Mucosa of gallbladder (tissue), 1 donor: Measurements from ENCODE around the gene RTEL1. TPM values are rescaled to one million over a fixed set of nuclear protein-coding genes. Genes with fewer than 3 reads are reported as not detected.
"Not testable (repeated sequence)": the region's sequence is repeated elsewhere in the genome, so short reads cannot be mapped to it uniquely, and the experiment has no call there.

Experiments used
- DNase-seq: peaks from one replicate; pipeline ENCODE4 v3.0.0-alpha.2; 2020; ENCODE audit warnings: low spot score
- total RNA-seq: library from RNA; stranded (reverse); gene quantifications from one replicate; pipeline ENCODE4 v1.2.1, GENCODE V29; 2021
- donor health status: DM: no; HTN: no; CAD: no.

Gene RTEL1
- total RNA-seq, 1 donor from 2014 or later, result 30.2 TPM

DNA sequence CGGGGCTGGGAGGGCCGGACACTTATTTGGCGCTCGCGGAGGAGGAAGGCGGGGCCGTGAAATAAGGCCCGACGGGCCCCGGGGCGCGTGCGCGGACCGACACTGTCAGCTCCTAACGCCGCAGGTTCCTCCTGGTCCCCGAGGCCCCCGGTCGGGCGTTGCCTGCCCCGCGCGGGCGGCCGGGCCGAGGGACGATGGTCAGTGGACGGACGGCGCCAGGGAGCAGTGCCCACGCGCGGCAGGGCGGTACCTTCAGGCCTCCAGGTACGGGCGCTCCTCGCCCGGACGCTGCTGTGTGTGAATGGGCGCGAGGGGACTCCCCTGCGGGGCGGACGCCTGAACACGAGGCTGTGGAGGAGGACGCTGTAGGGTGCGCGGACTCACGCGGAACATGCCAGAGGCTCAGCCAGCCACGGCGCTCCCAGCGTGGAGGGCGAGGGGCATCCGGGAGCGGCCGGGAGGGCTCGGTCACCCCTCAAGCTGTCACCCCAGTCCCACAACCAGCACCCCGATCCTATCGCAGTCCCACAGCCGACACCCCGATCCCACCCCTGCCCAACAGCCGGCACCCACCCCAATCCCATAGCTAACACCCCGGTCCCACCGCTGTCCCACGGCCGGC lies 30.9 kb upstream of the RTEL1 start:
- DNase-seq, result peak; percentile 95

DNA sequence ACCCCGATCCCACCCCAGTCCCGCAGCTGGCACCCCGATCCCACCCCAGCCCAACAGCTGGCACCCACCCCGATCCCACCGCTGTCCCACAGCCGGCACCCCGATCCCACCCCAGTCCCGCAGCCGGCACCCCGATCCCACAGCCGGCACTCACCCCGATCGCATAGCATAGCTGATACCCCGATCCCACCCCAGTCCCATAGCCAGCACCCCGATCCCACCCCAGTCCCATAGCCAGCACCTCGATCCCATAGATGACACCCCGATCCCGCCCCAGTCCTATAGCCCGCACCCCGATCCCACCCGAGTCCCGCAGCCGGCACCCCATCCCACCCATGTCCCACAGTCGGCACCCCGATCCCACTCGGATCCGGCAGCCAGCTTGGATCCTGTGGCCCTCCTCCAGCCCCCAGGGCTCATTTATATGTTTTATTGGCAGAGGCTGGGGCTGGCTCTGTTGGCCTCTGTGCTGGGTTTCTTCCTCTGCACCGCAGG lies 30.3 kb upstream of the RTEL1 start:
- no peak for DNase-seq

DNA sequence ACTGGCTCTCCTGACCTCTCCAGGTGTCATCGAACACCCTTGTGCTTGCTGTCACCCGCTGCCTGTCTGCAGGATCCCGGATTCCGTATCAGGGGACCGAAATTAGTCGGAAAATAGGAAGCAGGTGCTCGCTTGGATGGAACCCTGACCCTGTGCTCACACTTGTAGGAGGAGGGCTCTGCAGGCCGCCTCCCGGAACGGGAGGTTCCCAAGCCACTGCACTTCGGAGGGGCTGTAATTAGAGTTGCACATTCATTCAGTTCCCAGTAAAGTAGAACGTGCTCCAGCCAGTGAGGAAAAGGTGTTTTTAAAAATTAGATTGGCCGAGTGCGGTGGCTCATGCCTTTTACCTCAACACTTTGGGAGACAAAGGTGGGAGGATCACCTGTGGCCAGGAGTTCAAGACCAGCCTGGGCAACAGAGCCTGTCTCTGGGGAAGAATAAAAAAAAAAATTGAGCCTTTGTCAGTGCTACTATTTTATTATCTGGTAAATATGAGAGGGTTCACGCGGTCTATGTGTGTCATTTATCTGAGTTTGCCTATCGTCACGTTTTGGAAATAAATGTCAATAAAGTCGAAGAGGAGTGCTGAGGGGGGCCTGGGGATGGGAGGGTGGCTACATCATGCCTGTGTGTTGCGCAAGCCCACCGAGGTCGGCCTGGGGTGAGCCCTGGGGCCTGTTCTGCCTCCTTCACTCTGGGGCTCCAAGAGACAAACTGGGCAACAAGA lies 29.7 kb upstream of the RTEL1 start:
- no peak for DNase-seq

DNA sequence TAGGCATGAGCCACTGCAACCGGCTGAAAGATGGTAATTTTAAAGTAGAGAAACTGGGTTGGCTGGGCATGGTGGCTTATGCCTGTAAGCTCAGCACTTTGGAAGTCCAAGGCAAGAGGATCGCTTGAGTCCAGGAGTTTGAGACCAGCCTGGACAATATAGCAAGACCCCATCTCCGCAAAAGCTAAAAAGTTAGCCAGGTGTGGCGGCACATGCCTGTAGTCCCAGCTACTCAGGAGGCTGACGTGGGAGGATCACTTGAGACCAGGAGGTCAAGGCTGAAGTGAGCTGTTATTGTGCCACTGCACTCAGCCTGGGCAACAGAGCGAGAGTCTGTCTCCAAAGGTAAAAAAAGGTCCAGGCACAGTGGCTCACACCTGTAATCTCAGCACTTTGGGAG lies 27.2 kb upstream of the RTEL1 start:
- DNase-seq, result not testable (repeated sequence)

DNA sequence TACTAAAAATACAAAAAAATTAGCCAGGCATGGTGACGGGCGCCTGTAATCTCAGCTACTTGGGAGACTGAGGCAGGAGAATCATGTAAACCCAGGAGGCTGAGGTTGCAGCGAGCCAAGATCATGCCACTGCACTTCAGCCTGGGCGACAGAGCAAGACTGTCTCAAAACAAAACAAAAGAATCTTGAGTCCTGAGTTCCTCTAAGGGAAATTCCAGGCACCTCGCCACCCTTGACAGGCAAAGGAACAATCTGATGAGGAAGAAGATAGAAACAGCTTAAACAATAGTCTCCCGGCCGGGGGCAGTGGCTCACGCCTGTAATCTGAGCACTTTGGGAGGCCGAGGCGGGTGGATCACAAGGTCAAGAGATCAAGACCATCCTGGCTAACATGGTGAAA lies 26.7 kb upstream of the RTEL1 start:
- DNase-seq, result not testable (repeated sequence)

DNA sequence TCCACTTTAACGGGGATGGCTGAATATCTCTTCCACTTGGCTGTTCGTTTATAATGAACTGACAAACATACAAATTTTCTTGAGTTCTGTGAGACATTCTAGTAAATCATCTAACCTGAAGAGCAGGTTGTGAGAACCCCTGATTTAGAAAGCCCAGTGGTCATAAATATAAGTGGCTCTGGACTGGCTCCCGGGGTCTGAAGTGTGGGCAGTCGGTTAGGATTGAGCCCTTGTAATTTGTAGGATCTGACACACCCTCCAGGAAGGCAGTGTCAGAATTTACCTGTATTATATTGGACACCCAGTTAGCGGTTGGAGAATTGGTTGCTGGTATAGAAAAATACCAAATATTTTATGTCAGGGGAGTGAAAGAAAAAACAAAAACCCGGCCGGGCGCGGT lies 24.4 kb upstream of the RTEL1 start:
- DNase-seq, result no peak

DNA sequence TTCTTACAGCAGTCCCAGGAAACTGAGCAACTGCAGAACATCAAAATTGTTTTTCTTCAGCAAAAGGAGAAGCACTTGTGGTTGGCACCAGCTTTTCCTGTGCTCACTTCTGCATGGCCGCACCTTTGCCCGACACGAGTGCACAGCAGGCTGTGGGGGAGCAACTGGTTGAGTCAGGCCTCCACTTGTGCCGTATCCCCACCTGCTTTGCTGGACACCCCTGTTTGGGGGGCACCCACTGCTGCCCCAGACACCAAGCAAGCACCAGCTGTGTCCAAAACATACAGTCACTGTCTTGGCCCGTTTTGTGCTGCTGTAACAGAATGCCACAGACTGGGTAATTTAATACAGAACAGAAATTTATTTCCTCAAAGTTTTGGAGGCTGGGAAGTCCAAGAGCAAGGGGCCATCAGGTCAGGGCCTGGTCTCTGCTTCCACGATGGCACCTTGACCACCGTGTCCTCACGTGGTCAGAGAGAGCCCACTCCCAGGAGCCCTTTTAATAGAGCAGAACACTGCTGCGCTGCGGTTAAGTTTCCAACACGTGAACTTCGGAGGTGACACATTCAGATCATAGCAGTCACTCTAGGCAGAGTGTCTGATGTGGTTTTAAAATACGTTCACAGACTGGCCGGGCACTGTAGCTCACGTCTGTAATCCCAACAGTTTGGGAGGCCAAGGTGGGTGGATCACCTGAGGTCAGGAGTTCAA lies 22.5 kb upstream of the RTEL1 start:
- no peak for DNase-seq

DNA sequence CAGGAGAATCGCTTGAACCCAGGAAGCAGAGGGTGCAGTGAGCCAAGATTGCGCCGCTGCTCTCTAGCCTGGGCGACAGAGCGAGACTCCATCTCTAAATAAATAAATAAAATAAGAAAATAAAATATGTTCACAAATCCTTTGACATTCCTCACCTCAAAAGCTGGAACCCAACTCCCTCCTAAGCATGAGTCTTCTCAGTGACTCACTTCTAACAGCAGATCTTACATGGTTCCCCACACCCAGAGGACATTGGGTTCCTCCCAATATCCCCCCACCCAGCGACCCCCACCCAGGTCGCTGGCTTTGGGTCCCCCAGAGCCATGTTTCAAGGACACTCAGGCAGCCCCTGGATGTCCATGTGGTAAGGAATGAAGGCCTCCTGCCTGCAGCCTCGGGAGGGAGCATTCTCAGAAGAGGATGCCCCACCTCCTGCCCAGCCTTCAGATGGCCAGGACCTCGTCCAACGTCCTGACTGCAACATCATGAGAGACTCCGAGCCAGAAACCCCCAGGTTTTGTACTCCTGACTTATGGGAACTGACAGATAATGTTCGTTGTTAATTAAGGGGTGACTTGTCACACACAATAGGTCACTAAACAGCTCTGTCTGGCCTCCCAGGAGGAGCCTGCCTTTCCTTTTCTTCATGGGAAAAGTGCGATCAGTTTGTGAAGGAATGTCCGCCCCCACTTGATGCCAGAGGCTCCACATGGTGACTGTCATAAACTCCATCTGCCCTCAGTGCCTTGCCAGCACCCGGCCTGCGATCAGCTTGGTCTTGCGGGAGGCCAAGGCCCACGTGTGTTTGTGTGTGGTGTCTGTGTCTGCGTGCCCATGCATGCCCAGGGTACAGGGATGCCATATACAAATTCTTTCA lies 21.1 kb upstream of the RTEL1 start:
- DNase-seq, result no peak

DNA sequence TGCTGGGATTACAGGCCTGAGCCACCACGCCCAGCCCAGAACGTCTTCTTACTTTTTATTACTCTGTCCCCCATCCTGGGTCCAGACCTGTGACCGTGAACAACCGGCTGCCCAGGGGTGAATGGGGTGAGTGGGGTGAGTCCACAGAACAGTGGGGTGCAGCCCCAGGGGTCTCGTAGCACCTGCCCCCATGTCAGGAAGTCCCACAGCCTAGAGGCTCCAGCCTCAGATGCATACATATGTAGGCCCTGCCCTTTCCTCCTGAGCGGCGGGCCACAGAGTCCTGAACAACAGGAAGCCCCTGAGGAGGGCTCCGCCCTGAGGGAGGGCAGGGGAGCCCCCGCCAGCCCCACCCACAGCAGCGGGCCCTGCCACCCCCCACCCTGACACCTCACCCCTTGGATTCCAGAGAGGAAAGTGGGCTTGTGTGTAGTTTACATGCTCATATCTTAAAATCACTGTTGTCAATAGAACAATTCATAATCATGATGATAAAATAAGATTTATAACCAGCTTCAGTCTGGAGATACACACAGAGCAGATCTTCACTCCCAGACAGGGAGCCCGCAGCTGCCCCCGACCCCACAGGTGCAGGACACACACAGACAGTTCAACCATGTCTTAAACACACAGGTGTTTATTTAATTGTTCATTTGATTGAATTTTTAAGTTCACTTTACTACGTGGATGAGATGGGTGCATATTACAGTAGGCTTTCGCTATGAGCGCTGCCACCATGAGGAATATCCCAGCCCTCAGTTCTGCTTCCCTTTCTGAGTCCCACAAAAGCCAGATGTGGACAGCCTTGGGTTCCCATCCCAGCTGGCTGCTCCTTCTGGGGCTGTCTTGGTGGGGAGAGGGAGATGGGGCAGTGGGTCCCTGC lies 18.8 kb upstream of the RTEL1 start:
- DNase-seq, result no peak

DNA sequence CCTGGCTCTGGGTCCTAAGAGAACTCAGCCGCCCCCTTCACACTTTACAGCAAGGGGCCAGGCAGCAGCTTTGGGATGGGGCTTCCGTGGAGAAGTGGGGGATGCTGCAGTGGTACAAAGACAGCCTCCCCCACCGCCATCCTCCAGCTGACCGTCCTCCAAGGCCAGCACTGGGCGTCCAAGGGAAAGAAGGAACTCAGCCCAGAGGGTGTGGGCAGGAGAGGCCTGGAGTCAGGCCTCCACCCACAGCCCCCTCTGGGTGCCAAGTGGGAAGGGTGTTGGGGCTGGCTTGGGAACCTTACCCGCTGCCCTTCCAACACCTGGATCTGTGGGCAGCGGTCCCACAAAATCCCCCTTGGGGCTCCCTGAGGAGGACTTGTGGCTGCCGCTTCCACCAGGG lies 18.0 kb upstream of the RTEL1 start:
- no peak for DNase-seq

DNA sequence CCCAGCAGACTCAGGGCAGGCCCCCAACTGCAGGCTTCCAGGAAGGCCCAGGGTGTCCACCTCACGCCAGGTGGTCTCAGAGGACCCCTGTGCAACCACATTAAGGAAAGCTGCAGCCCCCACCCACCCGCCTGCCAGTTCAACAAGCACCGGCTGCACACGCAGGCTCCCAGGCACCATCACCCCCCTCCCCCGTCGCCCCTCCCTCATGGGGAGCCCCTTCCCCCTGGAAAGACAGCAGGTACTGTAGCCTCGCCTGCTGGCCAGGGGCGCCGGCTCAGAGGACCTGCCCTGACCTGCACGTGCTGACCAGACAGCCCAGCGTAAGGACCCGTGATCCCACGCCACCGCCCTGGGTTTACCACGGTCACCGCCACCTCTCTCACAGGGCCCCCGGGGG lies 17.4 kb upstream of the RTEL1 start:
- DNase-seq, result not testable (repeated sequence)

DNA sequence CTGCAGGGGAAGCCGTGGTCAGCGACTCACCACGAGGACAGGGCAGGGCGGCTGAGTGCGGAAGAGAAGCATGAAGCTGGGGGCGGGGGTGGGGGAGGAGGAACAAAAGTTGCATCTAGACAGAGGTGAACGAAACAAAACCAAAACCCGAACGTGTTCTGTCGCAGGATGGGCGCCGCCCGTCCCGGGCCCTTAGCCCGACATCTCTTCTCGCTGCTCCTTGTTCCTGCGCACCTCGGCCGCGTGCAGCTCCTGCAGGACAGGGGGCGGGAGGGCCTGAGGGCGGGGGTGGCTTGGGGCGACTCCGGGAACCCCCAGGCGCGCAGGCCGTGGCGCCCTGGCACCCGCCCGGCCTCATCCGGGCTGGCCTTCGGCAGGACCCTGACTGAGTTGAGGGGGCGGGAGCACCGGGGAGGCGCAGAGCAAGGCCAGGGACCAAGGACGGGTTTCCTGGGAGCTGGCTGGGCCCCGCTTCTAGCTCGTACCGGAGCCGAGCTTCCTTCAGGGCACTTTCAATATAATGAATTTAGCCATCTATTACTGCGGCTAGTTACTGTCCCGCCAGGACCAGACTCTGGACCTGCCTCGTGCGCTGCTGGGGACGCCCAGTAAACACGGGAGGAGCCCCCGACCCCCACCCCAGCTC lies 16.8 kb upstream of the RTEL1 start:
- DNase-seq, result no peak

DNA sequence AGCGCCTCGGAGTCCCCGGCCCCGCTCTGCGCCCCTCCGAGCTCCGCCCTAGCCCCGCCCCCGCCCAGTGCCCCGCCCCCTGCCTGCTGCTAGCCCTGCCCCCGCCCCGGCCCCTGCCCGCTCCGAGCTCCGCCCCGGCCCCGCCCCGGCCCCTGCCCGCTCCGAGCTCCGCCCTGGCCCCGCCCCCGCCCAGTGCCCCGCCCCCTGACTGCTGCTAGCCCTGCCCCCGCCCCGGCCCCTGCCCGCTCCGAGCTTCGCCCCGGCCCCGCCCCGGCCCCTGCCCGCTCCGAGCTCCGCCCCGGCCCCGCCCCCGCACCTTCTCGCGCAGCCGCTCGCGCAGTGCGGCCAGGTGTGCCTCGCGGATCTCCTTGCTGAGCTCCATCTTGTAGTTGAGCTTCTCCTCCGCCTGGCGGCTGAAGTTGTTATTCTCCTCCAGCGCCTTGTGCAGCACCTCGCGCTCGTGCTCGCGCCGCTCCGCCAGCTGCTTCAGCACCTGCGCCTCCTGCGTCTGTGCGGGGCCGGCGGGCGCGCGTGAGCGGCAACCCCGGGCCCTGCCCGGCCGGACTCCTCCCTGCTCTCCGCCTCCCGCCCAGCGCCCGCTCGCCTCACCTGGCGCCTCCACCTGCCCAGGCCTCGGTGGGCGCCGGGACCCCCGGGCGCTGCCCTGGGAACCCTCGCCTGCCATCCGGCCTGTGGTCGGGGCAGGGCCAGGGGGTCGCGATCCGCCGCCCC lies 16.2 kb upstream of the RTEL1 start:
- peak; percentile 92 for DNase-seq

DNA sequence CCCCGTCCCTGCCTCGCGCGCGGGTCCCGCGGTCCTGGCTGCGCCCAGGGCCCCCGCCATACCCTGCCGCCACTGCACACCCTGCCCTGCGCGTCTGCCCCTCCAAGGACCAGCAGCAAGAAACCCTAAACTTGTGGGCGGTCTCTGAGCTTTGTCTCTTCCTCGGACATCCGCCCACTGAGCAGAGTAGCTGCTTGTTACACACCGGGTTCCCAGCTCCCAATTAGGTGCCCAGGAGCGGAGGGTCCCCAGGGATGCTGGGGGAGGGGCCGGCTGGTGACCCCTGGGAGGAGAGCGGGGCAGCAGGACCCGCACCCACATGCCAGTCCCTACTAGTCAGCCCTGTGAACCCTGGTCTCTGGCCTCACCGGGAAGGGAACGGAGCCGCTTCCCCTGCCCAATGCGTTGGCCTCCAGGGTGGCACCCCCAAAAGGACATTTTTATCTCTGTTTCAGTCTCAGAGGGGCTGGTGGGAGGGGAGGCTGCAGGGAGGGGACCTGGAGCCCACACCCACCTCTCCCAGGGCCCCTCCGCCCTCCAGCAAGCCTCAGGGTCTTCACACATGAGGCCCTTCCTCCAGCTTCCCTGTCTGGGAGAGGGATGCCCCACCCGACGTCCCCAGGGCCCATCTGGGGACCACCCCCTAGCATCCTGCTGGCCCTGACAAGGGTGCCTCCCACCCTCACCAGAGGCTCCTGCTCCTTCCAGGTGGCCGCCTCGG lies 15.4 kb upstream of the RTEL1 start:
- no peak for DNase-seq

DNA sequence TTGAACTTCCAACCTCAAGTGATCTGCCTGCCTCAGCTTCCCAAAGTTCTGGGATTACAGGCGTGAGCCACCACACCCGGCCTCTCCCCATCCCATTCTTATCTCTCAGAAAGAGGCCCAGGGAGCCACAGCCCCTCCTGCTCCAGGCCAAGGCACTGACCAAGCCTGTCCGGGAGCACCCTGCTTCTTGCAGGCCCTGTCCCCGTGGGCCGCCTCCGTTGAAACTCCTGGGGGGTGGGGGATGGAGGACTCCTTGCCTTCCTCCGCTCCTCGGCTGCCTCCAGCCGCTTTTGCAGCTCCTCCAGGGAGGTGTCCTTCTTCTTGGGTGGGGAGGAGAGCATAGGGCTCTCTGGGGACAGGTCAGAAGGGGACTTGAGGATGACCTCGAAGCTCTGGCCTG lies 14.6 kb upstream of the RTEL1 start:
- DNase-seq, result no peak

DNA sequence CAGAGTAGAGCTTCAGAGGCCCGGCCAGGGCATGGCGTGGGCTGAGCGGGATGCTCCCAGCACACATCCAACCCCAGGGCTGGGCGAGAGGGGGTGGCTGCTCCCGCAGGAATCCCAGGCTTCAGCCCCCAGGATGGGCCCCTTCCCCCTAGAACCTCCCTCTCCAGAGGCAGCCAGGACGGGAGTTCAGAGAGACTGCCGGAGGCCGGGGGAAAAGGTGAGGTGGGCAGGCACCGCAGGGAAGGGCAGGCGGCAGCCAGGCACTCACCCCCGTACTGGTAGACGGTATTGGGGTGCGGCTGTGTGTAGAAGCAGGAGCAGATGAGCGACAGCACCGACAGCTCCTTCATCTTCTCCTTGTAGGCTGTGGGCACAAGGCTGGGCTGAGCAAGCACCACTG lies 14.2 kb upstream of the RTEL1 start:
- no peak for DNase-seq

DNA sequence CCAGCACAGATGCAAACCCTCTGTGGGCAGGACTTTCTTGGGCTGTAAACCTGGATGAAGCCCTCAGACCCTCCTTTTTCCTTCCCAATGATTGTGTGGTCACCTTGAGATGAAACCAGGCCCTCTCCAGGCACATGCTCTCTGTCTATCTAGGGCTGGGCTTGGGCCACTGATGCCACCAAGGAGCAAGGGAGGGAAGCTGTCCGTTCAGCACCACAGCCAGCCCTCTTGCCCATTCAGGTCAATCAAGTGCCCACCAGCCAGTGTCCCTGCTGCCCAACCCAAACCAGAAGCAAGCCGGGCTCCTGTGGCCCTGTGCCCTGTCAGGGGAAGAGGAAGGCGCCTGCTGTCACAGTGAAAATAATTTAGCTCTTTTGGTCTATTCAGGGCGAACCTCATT lies 12.9 kb upstream of the RTEL1 start:
- no peak for DNase-seq

DNA sequence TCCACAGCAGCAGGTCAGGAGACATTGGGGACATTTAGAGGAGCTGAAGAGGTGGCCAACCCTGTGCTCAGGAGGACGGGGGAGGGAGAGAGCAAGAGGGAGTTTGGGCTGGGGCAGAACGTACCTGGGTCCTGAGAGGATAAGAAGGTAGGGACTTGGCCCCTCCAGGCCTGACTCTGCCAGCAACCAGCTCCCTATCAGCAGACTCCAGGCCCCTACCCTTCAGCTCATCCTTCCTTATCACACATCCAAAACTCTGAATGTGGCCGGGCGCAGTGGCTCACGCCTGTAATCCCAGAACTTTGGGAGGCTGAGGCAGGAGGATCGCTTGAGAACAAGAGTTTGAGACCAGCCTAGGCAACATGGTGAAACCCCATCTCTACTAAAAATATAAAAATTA lies 9.9 kb upstream of the RTEL1 start:
- DNase-seq, result no peak
